HG02840 (cell line): Measurements from ENCODE around the gene BABAM2.

Source experiments
- ATAC-seq: cut with Tn5 transposase; IDR thresholded peaks from one replicate; pipeline ENCODE4 v1.9.1; 2021; ENCODE audit warnings: mild to moderate bottlenecking, moderate library complexity, moderate number of reproducible peaks; ENCODE audit not compliant: unreplicated experiment, low FRiP score

BABAM2 gene

DNA sequence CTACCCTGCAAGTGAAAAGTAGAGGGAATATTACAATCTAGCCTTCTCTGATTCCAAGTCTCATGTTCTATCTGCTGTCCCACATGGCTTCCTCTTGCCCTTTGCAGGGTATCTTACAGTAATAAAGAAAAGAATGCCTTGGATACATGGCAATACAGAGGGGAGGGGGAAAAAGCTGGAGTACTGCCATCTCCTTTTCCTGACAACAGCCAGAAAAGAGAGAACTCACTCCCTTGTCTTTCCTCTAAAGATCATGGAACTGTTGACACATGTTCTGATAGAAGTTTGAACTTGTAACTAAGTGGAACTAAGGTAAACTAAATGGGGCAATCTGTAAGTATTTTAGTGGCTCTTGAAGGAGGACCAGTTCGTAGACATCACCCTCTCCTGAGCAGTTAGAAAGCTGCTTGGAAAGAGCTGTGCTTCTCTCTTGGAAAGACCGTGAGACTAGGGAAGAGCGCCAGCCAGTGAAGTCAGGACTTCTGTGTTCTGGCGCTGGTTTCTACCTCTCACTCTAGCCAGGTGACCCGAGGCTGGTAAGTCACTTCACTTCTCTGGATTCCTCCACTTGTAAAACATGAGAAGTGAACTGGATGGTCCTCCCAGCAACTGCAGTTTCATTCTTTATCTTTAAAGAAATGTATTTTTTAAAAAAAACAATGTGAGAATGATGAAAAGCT, 259.8 kb downstream of the BABAM2 start:
- no peak for ATAC-seq

DNA sequence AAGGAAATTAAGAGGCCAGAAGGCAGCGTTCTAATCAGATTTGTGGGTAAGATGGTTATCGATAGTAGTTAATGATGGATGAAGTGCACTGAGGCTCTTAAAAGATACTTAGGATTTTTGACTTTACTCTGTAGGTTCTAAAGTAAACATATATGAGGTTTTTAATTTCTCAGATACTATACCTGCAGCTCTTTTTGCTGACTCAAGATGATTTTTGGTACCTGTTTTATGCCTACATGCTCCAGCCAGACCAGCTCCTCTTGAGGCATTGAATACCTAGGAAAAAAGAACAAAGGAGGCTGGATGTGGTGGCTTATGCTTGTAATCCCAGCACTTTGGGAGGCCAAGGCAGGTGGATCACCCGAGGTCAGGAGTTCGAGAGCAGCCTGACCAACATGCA, 260.5 kb downstream of the BABAM2 start:
- ATAC-seq, result no peak

DNA sequence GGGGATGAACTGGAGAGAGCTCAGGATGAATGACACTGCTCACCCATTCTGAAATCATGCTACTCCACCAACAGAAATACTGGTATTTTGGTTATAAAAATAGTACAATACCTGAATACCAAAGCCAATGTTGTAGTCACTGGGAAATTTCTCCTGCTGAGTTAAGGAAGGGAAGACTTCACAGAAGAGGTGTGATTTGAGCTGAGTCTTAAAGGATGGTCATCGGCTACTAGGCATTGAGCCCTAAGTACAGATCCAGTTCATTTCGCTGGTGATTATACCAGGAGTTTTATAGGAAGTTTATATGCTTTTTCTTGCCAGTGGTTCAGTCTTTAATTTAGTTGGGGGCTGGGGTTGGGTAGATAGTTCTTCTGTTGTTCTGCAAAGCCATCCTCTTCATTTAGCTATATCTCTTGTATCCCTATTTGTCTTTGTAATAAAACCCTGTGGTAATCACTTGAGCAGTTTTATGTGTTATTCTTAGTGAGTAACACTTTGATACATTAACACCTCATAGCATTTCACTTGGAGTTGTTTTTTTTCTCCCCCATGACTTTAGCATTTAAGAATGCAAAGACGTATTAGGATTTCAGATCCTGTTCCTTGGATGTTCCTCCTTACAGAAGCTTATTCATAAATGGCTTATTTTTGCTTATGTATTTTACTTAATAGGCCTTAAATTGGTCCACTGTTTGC, 262.2 kb downstream of the BABAM2 start:
- ATAC-seq, result no peak

DNA sequence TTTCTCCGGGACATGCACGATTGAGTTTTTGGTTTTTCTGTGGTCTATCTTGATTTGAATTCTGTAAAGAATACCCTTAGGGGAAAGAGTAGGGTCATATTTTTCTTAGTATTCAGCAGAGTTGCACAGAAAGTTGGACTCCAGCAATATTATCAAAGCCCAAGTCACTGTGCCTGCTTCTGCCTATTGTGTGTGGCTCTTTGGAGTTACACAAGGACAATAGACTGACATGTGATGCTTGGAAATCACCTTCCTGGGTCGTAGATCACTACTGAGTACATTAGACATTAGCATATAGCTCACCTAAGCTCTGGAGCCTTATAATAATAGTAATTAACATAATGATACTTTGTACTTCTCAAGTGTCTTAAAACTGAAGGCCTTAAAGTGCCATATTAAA, 263.3 kb downstream of the BABAM2 start:
- no peak for ATAC-seq

DNA sequence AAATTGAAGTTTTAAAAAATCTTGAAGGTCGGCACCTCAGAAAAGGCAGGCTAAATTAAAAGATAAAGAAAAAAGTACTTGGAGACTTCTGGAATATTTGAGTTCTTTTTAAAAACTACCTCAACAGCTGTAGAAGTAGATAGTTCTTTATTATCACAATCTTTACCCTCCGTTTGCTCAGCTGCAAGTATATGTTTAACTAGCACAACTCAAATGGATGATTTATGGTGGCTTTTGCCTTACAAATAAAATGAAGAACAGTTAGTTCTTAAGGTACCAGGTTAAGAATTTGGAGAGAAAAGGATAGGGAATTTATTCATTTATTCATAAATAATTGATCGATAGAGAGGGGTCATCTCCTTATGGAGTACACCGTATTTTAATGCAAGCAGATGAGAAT, 264.6 kb downstream of the BABAM2 start:
- no peak for ATAC-seq

DNA sequence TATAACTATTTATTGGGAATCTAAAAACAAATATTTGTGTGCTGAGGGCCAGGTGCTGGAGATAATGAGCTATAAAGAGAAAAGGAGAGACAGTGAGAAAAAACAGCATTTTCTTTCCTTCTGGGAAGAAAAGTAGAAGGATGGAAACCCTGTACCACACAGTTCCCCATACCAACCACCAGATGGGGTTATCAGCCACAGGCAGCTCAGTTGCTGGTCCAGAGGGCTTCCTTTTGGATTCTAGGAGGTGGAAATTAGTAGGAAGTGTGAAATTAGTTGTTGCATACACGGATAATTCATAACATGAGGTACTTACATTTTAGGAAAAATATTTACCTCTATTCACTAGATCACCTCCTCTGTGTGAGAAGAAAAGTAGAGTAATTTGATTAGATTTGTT, 265.1 kb downstream of the BABAM2 start:
- ATAC-seq, result no peak

DNA sequence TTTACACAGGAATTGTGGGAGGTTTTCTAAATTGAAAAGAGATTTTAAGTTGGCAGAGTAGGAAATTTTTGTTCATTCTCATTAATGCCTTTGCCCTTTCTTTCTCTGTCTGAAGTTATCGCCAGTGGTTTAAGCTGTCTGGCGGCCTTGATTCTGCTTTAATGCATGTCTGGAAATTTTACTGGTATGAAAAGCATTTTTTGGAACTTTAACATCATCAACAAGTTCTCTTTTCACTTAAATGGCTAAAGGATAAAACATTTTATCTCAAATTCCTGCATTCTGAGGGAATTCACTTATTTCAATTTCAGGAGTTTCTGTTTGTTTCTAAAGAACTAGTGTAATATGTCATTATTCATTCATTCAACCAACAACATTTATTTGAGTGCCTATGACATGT, 268.3 kb downstream of the BABAM2 start:
- no peak for ATAC-seq

DNA sequence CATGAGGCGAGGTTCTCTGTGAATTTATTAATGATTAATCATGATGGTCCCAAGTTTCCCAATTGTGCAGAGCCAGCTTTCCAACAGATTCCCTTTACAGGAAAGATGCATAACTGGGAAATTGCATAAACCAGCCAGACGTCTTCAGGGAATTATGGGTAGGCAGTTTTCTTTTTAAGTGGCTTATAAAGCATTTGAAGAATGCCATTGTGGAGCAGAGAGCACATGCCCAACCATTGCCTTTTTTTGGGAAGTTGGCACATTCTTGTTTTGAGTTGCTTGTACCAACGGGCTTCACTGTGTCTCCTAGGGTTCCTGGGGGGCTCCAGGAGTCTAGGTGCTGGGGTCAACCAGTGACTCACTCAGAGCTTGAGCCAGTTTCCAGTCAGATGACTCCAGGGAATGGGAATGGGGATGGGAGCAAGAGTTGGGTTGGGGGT, 270.5 kb downstream of the BABAM2 start:
- no peak for ATAC-seq

DNA sequence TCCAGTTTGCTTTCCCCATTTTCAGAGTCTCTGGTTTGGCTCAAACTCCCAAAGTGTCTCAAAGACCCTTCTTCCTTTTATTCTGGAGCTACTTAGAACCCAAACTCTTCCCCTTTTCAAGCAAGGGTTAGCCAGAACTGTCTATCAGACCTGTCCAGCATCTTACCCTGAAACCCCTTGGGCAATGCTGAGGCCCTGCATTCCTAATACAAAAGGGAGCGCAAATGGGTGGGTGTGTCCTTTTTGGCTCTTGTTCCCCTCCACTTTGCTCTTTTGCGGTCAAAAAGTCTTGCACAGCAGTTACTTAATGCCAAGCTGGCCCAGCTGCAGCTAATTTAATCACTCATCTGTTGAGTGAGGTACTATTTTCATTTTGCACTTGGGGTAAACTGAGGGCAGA, 270.9 kb downstream of the BABAM2 start:
- no peak for ATAC-seq

DNA sequence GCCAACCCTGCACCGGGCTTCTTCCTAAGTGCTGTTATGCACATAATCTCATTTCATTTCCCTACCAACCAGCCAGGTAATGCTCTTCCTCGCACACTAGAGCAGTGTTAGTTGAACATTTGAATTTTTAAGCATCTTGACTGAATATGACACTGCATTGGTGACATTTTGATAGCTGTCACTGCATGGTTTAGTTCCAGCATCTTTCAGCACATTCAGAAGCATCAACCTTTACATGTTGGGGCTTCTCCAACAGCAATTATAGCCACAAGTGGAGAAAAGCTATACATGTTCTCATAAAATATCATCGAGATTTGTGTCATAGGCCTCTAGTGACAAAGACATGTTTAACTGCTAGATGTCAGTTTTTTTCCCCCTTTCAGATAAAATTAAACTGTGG, 272.0 kb downstream of the BABAM2 start:
- no peak for ATAC-seq

DNA sequence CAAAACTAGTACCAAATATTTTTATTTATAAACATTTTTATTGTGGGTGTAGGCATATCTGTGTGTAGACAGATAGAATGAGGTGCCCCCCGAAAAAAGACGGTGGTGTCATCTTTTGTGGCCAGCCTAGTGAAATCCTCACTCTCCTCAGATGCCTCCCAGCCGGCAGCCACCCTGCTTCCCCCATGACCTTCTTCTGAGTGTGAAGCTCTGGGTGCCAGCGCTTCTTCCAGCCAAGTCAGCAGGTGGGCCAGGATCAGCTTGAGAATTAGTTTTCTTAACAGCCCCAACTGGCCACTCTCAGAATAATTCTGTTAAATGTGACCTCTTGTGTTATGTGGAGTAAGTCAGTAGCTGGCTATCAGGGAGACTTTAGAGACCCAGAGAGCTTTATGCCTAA, 272.5 kb downstream of the BABAM2 start:
- no peak for ATAC-seq

DNA sequence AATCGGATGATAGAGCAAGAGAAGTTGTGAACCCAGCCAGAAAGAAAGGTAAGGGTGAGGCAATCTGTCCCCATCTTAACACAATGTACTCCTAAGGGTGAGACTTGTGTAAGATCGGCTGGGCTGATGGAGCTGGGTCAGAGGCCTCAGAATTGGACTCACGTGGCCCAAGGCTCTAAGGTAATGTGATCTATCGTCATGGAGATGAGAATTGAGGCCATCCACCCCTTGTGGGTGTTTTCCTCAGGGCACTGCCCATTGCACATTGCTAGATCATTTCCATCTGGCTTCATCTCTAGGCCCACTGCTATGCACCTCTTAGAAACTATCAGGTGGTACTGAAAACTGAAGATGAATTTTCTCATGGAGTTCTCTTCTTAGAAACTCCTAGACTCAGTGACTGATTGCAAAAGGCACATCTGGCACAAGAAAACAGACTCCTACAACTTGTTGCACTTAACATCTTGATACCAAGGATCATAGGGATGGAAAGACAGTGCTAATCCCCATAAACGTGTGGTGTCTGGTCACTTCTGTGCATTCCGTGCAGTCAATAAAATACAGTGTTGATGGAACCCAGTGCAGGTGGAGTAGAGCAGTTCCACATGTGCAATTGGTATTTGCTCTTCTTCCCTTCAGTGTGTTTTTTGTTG, 273.2 kb downstream of the BABAM2 start:
- no peak for ATAC-seq

DNA sequence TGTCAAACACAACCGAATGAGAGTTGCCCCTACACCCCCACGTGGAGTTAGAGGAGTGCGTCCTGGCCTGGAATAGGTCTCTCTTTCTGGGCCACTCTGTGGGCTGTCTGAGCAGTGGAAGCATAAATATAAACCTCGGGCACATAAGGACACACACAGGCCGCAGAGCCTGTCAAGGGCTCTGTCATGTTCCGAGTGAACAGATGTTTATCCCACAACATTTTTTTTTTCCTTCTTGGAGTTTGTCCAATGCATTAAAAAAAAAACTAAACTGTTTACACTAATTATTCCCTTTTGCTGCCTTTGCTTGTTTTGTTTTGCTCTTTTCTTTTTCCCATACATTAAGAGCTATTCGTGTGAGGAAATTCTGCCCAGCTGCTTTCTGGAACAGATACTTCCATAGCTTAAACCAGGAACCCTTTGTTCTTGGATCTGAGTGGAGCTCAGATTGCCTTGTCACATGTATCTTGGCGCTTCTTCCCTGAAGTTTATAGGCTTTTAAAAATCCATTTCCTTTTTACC, 273.8 kb downstream of the BABAM2 start:
- ATAC-seq, result no peak

DNA sequence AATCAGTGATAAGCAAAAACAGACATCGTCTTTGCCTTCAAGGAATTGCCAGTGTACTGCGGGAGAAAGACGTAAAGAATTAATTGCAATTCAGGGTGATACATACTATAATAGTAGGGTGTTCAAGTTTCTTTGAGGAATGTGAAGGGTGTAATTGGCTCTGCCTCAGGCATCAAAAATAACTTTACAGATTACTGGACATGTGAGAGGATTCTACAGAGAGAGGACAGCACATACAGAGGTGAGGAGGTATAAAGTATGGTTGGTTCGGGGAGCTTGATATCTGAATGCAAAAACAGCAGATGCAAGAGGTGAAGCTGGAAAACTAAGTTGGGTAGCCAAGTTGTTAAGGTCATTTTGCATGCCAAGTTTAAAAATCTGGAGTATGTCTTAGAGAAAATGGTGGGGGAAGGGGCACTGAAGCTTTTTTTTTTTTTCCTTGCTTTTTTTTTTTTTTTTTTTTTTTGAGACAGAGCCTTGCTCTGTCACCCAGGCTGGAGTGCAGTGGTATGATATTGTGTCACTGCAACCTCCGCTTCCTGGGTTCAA, 274.6 kb downstream of the BABAM2 start:
- no peak for ATAC-seq

DNA sequence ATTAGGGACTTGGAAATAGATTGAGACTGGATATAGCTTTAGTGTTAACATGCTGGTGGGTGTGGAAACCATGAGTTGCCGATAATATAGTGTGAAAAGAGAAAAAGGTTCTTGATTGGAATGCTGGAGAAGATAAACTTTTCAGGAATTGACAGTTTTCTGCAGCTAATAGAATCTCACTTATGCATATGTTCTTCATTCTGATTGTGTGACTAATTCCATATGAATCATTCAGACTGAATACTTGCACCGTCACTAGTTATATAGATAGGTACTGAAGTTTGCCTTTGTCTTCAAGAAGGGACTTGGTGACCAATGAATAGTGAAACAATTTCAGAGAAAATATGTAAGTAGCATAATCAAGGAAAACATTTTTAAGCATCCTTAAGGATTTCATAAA, 276.4 kb downstream of the BABAM2 start:
- ATAC-seq, result no peak

DNA sequence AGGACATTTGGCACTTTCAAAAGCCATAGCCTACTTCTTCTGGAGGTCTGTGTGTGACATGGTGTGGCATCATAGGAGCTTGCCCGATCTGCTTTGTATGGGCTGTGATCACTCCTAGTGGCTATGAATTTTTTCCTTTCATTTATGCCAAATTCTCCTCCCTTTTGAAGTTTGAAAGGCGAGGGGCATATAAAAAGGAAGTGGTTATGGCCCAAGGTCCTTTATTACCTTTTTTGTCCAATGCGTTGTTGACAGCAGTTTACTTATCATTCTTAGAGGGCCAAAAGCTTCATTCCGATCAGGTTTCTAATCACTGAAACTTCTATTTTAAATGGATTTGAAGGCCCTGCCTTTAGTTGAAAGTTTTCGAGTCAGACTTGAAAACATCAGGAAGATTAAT, 277.8 kb downstream of the BABAM2 start:
- ATAC-seq, result no peak

DNA sequence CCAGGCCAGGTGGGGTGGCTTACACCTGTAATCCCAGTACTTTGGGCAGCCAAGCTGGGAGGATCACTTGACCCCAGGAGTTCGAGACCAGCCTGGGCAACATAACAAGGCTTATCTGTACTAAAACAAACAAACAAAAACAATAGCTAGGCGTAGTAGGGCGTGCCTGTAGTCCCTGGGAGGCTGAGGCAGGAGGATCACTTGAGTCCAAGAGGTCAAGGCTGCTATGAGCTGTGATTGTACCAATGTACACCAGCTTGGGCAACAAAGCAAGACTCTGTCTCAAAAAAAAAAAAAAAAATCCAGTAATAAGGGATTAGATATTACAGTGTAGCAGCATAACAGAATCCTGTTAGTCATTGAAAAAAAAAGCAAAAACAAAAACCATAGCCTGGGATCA, 279.0 kb downstream of the BABAM2 start:
- no peak for ATAC-seq

DNA sequence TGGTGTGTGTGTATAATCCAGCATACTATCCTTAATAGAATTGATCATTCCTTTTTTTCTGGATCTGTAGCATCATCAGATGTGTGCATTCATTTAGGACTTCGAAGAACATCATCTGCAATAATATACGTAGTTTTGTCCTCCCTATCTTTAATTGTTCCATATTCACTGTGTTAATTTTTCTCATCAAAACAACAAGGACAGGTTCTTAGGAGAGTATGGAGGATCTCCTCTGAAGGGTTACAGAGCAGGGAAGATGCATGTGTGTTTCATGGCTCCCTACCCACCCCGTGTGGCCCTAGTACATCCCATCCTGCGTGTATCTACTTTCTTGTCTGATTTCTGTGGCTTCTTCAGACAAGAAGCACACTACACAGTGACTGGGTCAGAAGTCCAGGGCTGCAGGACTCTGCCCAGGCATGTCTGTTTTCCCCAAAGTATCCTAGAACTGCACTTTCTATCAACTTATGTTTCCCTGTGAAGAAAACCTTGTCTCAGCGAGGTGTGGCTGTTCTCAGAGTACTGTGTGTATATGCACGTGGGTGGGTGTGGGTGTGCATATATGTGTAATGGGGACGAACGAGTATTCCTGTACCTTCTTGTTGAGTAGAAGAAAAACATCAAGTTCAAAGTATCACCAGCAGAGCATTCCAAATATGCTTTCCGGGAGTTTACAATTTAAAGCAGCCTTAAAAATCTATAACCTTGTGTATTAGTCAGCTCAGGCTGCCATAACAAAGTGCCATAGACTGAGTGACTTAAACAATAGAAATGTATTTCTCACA, 281.8 kb downstream of the BABAM2 start:
- no peak for ATAC-seq

DNA sequence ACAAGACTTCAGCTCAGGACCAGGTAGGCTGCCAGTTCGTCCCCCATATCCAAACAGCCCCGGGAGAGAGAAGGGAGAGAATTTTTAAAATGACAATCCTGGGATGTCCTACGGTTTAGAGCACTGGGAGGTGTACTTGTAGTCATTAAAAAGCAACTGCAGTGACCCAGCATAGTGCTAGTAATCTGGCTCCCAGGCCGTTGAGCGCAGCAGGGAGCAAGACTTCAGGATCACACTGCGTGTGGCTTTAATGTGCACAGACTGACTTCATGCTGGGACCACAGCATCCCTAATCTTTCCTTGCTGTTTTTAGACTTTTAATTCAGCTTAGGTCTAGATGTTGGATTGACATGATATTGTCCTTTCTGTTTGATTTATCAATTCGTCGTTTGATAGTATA, 282.8 kb downstream of the BABAM2 start:
- no peak for ATAC-seq

DNA sequence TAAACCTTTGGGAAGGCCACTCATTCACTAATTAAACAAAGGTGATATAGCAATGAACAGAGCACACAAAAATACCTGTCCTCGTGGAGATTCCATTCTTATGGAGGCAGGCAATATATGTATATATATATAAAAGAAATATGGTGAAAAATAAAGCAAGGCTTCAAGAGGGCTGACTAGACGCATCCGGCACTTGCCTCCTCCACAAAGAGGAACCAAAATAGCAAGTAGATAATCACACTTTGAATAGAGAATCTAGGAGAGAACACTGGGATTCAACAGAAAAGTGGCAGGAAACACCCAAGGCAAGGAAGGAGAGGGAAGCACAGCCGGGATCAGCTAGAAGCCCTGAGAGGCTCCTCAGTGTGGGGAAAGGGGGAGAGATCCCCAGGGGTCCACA, 283.7 kb downstream of the BABAM2 start:
- no peak for ATAC-seq

DNA sequence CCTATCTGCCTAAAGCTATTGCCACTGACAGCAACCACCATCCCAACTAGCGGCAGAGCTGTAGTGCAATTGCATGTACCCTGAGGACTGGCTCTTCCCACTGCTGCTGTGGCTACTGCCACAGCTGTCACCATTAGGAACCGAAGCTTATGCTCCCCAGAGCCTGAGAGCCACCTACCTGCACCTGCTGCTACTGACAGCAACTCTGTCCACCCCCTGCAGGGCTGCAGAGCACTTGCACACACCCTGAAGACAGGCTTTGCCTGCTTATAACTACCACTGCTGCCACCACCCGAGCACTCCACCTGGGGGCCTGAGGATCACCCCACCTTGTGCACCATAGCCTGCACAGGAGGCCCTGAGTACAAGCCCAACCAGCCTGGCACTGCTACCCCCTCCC, 284.5 kb downstream of the BABAM2 start:
- no peak for ATAC-seq
